ENCODE measurements around the gene TMEM161A. TPM values are rescaled to one million over a fixed set of nuclear protein-coding genes. Genes with fewer than 3 reads are reported as not detected.

The TMEM161A gene
- total and polyA plus RNA-seq, 2 experiments from 2014 or later = 38.9 to 59.5 TPM

- ATAC-seq = no peak
- H3K36me3 Mint-ChIP-seq (ENCODE audit: low read depth) = no peaks in the 10 kb centered on the region
These were observed 61.8 kb downstream of the TMEM161A start for GRCh38 chr19:19076476-19076875.

GRCh38 chr19:19075126-19075525, 63.2 kb downstream of the TMEM161A start:
- DNase-seq (ENCODE audit: low spot score) (no peak), ATAC-seq (no peak)
- no peaks in the 10 kb centered on the region for H3F3A ChIP-seq (replicated peaks; ENCODE audit: low read depth)
- no peak overlapping the region for H3K4me3 Mint-ChIP-seq
- no peak overlapping the region for H3K27ac Mint-ChIP-seq
- peaks cover 19% of the 10 kb centered on the region for H3K27me3 Mint-ChIP-seq (ENCODE audit: insufficient read depth, low read depth, poor library complexity)
- no peaks in the 10 kb centered on the region for H3K9me3 Mint-ChIP-seq
- no peak overlapping the region for H3K4me2 ChIP-seq
- no peaks in the 10 kb centered on the region for H3K36me3 ChIP-seq (ENCODE audit: insufficient read depth)
- no peak overlapping the region for H2AFZ ChIP-seq
- H3K9me2 ChIP-seq (ENCODE audit: insufficient read depth) = 0 out of 2 replicates have a peak, but pooled peaks cover 4% of the 10 kb centered on the region
- TF ChIP-seq NANOG (IDR thresholded peaks at IDR 0.05; ENCODE audit: borderline replicate concordance) (no peak), ZNF462 (CRISPR knock-in tag; IDR thresholded peaks at IDR 0.05) (no peak), ZNF331 (CRISPR knock-in tag; IDR thresholded peaks at IDR 0.05; ENCODE audit: low read depth) (no peak), ZNF114 (CRISPR knock-in tag; IDR thresholded peaks at IDR 0.05) (no peak), CTCF (conservative IDR thresholded peaks at IDR 0.05; ENCODE audit: low read depth in 2 of 2) (no peak), STAT1 (IDR thresholded peaks at IDR 0.05; ENCODE audit: unreplicated experiment) (no peak)
- no peaks in the 10 kb centered on the region for H4K20me1 ChIP-seq (replicated peaks; ENCODE audit: insufficient read depth)
- H3K27me3 ChIP-seq (ENCODE audit: insufficient read depth) = peaks cover 19% of the 10 kb centered on the region; the same call in 1 of the 2 replicates
- no peaks in the 10 kb centered on the region for H3K36me3 Mint-ChIP-seq (ENCODE audit: low read depth)
- no peaks in the 10 kb centered on the region for H3K79me2 ChIP-seq (replicated peaks; ENCODE audit: insufficient read depth)
- no peak overlapping the region for H3K4me3 ChIP-seq
- H3K27ac ChIP-seq (ENCODE audit: low read depth) = no peak overlapping the region
- no peaks in the 10 kb centered on the region for H3K4me1 Mint-ChIP-seq
- no peaks in the 10 kb centered on the region for H3K4me1 ChIP-seq (ENCODE audit: insufficient read depth)

More at GRCh38 chr19:19076476-19076875, 61.8 kb downstream of the TMEM161A start:
- Histone ChIP-seq H3K36me3 (ENCODE audit: insufficient read depth) (no peaks in the 10 kb centered on the region), H3F3A (replicated peaks; ENCODE audit: low read depth) (no peaks in the 10 kb centered on the region), H3K4me1 (ENCODE audit: insufficient read depth) (no peaks in the 10 kb centered on the region), H3K4me2 (no peak overlapping the region), H3K4me3 (no peak overlapping the region), H3K27me3 (ENCODE audit: insufficient read depth) (peaks cover 15% of the 10 kb centered on the region; the same call in 1 of the 2 replicates), H3K79me2 (replicated peaks; ENCODE audit: insufficient read depth) (no peaks in the 10 kb centered on the region), H3K27ac (ENCODE audit: low read depth) (no peak overlapping the region), H4K20me1 (replicated peaks; ENCODE audit: insufficient read depth) (no peaks in the 10 kb centered on the region), H2AFZ (no peak overlapping the region), H3K9me2 (ENCODE audit: insufficient read depth) (0 out of 2 replicates have a peak, but pooled peaks cover 4% of the 10 kb centered on the region)
- H3K27me3 Mint-ChIP-seq (ENCODE audit: insufficient read depth, low read depth, poor library complexity) = peaks cover 10% of the 10 kb centered on the region
- TF ChIP-seq ZNF331 (CRISPR knock-in tag; IDR thresholded peaks at IDR 0.05; ENCODE audit: low read depth) (no peak), CREB1 (CRISPR knock-in tag; IDR thresholded peaks at IDR 0.05; ENCODE audit: low read depth) (no peak)
- no peak for DNase-seq (ENCODE audit: low spot score)
- H3K9me3 Mint-ChIP-seq = no peaks in the 10 kb centered on the region
- H3K4me1 Mint-ChIP-seq = no peaks in the 10 kb centered on the region
- no peak overlapping the region for H3K27ac Mint-ChIP-seq
- no peak overlapping the region for H3K4me3 Mint-ChIP-seq

All from GM23338 (cell line).